Measurements from ENCODE around the gene TCP11L1.

DNA sequence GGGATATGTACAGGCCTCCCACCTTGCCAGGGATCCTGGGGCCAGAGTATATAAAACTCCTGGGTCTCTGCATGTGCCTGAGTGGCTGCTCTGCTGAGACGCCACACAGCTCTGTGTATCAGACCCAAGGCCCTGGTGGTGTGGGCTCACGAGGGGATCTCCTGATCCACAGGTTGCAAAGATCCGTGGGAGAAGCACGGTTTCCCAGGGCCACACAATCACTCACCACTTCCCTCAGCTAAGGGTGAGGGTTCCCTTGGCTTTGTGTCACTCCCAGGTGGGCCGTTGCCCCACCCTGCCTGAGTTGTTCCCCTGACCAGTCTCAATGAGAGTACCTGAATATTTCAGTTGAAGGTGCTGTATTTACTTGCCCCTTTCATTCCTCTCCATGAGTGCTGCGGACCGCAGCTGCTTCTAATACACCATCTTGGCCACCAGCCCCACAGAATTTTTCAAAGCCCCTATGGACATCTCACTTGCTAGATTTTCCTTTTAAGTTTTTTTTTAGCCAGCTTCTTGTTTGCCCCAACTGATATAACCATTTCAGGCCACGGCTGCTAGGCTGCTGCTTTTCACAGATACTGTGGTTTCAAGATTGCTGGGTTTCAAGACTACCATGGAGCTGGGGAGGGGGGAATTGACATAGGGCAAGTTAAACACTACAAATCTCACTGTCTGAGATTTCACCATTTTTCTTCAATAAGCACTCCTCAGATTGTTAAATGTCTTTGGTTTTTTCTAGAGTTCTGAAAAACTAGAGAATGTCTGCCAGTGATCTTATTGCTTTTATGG lies 37.4 kb upstream of the TCP11L1 start:
- TF ChIP-seq FOSL1 (tag; conservative IDR thresholded peaks at IDR 0.05) (no peak), TRIM24 (IDR thresholded peaks at IDR 0.05) (no peak)
